Epithelial cell of esophagus (primary cell): Measurements from ENCODE around the gene SHH.

ENCODE experiments used
- DNase-seq: peaks from one replicate; pipeline ENCODE4 v3.0.0; 2010; ENCODE audit warnings: low read depth
- H3K4me3 ChIP-seq: 2 replicates; pipeline ENCODE4 v1.5.1; 2011; ENCODE audit warnings: mild to moderate bottlenecking, low read length, control low read depth
- CTCF ChIP-seq: IDR thresholded peaks from 2 replicates; pipeline ENCODE4 v1.5.1; 2011; ENCODE audit warnings: low read depth, mild to moderate bottlenecking, low read length, control low read depth, inconsistent platforms; ENCODE audit not compliant: insufficient read depth; ENCODE audit errors: missing control alignments

Gene SHH

DNA sequence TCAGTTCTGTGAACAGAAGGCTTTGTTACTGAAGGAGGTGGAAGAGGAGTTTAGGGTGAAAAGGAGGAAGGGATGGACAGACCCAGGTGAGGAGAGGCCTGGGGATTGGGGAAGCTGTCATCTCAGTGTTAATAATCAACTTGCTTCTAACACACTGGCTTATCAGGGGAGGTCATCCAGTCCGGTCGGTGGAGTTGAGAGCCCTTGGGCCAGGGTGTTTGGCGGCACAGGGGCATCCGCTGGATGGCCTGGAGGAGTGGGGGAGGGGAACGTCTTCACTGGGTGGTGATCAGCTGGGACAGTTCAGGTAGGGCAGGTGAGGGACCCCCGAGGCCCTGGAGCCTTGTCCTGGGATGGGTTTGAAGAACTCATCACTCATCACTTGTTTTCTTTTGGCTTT, 33.9 kb downstream of the SHH start:
- no peak for DNase-seq
- H3K4me3 ChIP-seq = no peak overlapping the region
- TF ChIP-seq CTCF = no peak

DNA sequence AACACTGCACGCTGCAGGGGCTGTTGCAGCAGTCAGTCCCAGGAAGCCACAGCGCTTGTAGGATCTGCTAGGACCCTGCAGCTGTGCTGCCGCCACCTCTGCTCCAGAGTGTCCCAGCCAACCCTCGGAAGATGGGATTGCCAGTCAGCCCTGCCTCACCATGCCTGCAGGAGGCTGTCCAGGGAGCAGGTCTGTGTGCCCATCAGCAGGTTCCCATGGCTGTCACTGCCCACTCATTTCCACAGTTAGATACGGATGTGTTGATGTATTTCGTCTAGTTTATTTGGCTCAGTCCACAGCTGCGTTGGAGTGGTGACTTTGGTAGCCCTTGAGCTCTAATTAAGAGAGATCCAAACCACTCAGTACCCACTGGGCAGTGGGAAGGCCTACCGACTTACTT, 35.7 kb downstream of the SHH start:
- no peak for DNase-seq
- TF ChIP-seq CTCF = no peak
- H3K4me3 ChIP-seq = no peak overlapping the region

DNA sequence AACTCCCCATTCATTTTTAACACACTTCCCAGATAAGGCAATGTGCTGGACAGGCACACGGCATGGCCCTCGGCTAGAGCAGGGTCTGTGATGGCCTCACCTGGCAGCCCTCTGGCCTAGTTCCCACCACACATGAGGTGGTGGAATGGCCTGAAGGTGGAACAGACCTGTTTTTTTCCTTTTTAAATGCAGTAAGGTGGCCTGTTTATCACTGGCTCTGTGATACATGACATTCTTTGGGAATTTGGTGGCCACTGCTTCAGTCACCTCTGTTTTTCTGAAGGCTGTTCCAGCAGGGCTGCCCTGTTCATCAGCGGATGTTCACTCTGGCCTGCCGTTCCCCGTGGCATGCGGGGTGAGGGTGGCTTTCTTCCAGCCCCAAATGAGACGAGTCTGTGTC, 36.6 kb downstream of the SHH start:
- no peak overlapping the region for H3K4me3 ChIP-seq
- no peak for DNase-seq
- no peak for TF ChIP-seq CTCF

DNA sequence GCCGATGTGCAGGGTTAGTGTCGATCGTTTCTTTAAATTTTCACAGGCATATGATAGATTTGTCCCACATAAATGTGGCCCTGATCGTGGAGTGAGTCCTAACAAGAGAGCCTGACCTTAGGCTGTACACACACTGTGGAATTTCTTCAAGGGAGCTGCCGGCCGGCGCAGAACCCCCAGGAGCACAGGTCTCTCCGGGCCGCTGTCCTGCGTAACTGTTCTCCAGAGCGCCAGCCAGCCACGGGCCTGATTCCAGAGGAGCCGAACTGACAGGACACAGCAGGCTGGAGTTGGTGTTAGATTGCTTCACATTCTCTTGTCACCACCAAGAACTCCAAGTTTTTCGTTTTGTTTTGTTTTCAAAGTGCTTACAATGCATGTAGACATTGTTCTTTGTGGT, 37.3 kb downstream of the SHH start:
- DNase-seq = no peak
- TF ChIP-seq CTCF = no peak
- H3K4me3 ChIP-seq = no peak overlapping the region

DNA sequence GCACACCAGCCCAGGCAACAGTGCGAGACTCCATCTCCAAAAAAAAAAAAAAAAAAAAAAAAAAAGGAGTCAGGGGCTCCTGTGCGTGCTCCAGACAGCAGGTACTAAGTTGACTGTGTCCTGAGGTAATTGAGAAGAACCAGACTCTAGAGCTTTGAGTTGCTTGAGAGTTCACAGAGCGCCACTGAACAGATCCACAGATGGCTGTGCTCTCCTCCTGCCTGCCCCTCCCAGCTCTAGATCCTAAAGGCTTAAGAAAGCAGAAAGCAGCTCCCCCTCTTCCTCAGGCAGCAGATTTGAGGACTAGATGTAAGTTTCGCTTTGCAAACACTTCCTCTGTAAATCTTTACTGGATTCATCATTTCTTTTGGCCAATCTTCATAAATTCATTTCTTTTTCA, 38.7 kb downstream of the SHH start:
- TF ChIP-seq CTCF = no peak
- no peak overlapping the region for H3K4me3 ChIP-seq
- no peak for DNase-seq

DNA sequence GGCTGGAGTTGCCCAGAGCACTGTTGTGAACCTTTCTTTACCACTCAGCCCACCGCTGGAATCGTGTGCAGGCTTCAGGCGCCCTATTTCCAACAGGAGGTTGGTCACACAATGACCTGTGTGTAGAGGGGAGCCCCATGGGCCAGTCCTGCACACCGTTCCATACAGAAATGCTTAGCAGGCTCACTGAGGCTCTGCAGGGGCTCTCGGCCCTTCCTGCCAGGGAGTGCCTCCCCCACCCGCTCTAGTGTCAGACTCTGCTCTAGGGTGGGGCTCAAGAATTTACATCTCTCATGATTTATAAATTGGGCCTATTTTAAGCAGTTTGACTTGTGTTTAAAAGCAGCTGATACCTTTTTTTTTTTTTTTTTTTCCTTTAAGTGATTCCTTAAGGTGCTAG, 42.0 kb downstream of the SHH start:
- no peak for TF ChIP-seq CTCF
- no peak for DNase-seq
- no peak overlapping the region for H3K4me3 ChIP-seq

GRCh38 chr7:155769701-155770100, 42.6 kb downstream of the SHH start:
- H3K4me3 ChIP-seq = no peak overlapping the region
- no peak for DNase-seq
- no peak for TF ChIP-seq CTCF
